Right lobe of liver (tissue), 6 donors: ENCODE data around the gene PAF1. TPM values are rescaled to one million over a fixed set of nuclear protein-coding genes. Genes with fewer than 3 reads are reported as not detected.

Experiments
- ATAC-seq, 4 donors: fragments of 200-7000 bp; cut with Tn5 transposase; one replicate each; pipeline ENCODE4 v1.9.1; 2020; ENCODE audit warnings: mild to moderate bottlenecking in 4 of 4, moderate library complexity in 4 of 4
- DNase-seq, 3 donors: peaks; one replicate each; pipeline ENCODE4 v3.0.0-alpha.2; 2020
- H3K27ac ChIP-seq, 3 donors: fragments of 200-600 bp; one replicate each; pipeline ENCODE4 v1.8.0; 2022
- H3K27me3 ChIP-seq, 2 donors: fragments of 200-600 bp; one replicate each; pipeline ENCODE4 v1.8.0; 2022
- H3K36me3 ChIP-seq, 4 donors: fragments of 200-600 bp; sonication (generic) in 1 of 4; one replicate each; pipeline versions ENCODE4 v1.5.1 to v1.8.0; 2017 to 2022; ENCODE audit warnings: control low read depth in 1 of 4
- H3K4me1 ChIP-seq, 4 donors: fragments of 200-600 bp; sonication (generic) in 1 of 4; one replicate each; pipeline versions ENCODE4 v1.5.1 to v1.8.0; 2017 to 2022; ENCODE audit warnings: control low read depth in 1 of 4
- H3K4me3 ChIP-seq, 3 donors: fragments of 200-600 bp; one replicate each; pipeline ENCODE4 v1.8.0; 2022
- H3K9me3 ChIP-seq, 4 donors: fragments of 200-600 bp; sonication (generic) in 1 of 4; one replicate each; pipeline versions ENCODE4 v1.5.1 to v1.8.0; 2017 to 2022; ENCODE audit warnings: control low read depth in 1 of 4
- CTCF ChIP-seq, 4 donors: fragments of 200-600 bp in 3 of 4; fragments of 450-650 bp in 1 of 4; IDR thresholded peaks; one replicate each; pipeline versions ENCODE4 v1.5.1 to v1.8.0; 2016 to 2022; ENCODE audit warnings: antibody characterized with exemption in 4 of 4, mild to moderate bottlenecking in 2 of 4
- POLR2A ChIP-seq: fragments of 450-650 bp; IDR thresholded peaks from one replicate; pipeline ENCODE4 v1.6.1; 2017; ENCODE audit warnings: antibody characterized with exemption, mild to moderate bottlenecking
- whole genome bisulfite sequencing: methylation state at CpG from one replicate; pipeline ENCODE4 v1.1.6; 2018; ENCODE audit warnings: low coverage, low lambda C conversion rate; ENCODE audit not compliant: insufficient coverage; ENCODE audit errors: missing lambda C conversion rate; 5-methylcytosine and 5-hydroxymethylcytosine counted together
- intact Hi-C, 2 donors: fragments of 100-400 bp; cut with DNase I; formaldehyde crosslinking; loops; one replicate each; pipeline versions ENCODE4 v1.11.2 to v1.14.1; 2022
- microRNA-seq, 2 donors: library from miRNA; unstranded; fragments of <30 nt; microRNA quantifications; one replicate each; pipeline ENCODE4, GENCODE V29; 2019 to 2020
- small RNA-seq, 2 experiments: library from RNA; depleted of rRNA; stranded (forward); fragments of <200 nt; gene quantifications; one replicate each; pipeline ENCODE3, GENCODE V24; 2016
- total RNA-seq, 6 experiments: library from RNA; depleted of rRNA in 2 of 6; stranded (reverse); fragments of >200 nt in 2 of 6; fragmentation: NEBNext Ultra II Directional in 3 of 6; extraction: Animal tissue kit (Norgen Biotek cat#: 25700) in 3 of 6; gene quantifications; one replicate each; pipeline versions ENCODE4 v1.1.0 to v1.2.4, GENCODE V29; 2016 to 2023
- donor health status: DM: no; HTN: yes; CAD: no.
- donor health status: DM: no; HTN: no; CAD: no.
- donor health status: DM: no; HTN: no; CAD: no.
- donor health status: DM: no; HTN: yes; CAD: no.
- donor health status: DM: no; HTN: yes; CAD: no.

PAF1 gene
- total RNA-seq, 6 experiments from 2014 or later: 18.6 to 34.9 (median 24.8) TPM

GRCh38 chr19:39339674-39340073, 51.2 kb downstream of the PAF1 start:
- TF ChIP-seq POLR2A (no peak), CTCF (IDR thresholded peaks at IDR 0.05) (no peak)
- Histone ChIP-seq H3K4me1 (peaks cover 0 to 8% (median 3%) of the 10 kb centered on the region in 4 donors), H3K27me3 (no peaks in the 10 kb centered on the region), H3K27ac (peak overlapping the region in 1 of 3 donors; percentile 88), H3K4me3 (no peak overlapping the region), H3K36me3 (no peaks in the 10 kb centered on the region), H3K9me3 (no peaks in the 10 kb centered on the region)
- ATAC-seq: no peak
- 91% methylated on average over 1 of the region's 1 CpG for WGBS
- DNase-seq: no peak
- intact Hi-C loops: no loop called here

GRCh38 chr19:39336483-39336882, 54.4 kb downstream of the PAF1 start:
- intact Hi-C loops: no loop called here
- Histone ChIP-seq H3K9me3 (no peaks in the 10 kb centered on the region), H3K27me3 (no peaks in the 10 kb centered on the region), H3K27ac (peak overlapping the region in 2 of 3 donors; percentile 59 to 63), H3K36me3 (no peaks in the 10 kb centered on the region), H3K4me1 (peaks cover 0 to 8% (median 3%) of the 10 kb centered on the region in 4 donors), H3K4me3 (no peak overlapping the region)
- DNase-seq: no peak
- no peak for ATAC-seq
- TF ChIP-seq POLR2A (no peak), CTCF (IDR thresholded peaks at IDR 0.05) (no peak)
- 48% methylated on average over 2 of the region's 3 CpGs for WGBS

Small RNAs within 50 kb of the gene (microRNA-seq; reads per million reads assigned to microRNA genes)
- gene MIR4530: 0 to 0.29 reads per million in 2 donors

Small RNAs within 50 kb of the gene (small RNA-seq; reads per million reads assigned to genes)
- gene AC011445.2 (0 to 0.48 reads per million in 2 experiments), gene MIR4530 (0 reads per million in 2 experiments), gene RN7SL566P (0 reads per million in 2 experiments)

Other genes with a start within 250 kb of the PAF1 start
- gene NCCRP1, start 194.1 kb downstream of the PAF1 start, total RNA-seq: not detected
- gene SYCN, start 186.8 kb downstream of the PAF1 start, total RNA-seq: not detected
- not detected for gene IFNL3, start 146.1 kb downstream of the PAF1 start, total RNA-seq
- not detected for gene IFNL4, start 142.2 kb downstream of the PAF1 start, total RNA-seq
- not detected for gene IFNL2, start 122.7 kb downstream of the PAF1 start, total RNA-seq
- gene IFNL1, start 94.7 kb downstream of the PAF1 start, total RNA-seq: not detected
- gene LRFN1, start 70.2 kb downstream of the PAF1 start, total RNA-seq: under 1 TPM; 0.32 to 0.97 (median 0.61) TPM
- gene GMFG, start 55.1 kb downstream of the PAF1 start, total RNA-seq: 10 to 100 TPM in 3 of 6 experiments, 1 to 10 TPM in 3; 2.8 to 23.8 (median 12.7) TPM
- gene SAMD4B, start 48.7 kb downstream of the PAF1 start, total RNA-seq: 10 to 100 TPM; 23.0 to 45.6 (median 31.6) TPM
- 10 to 100 TPM; 19.4 to 38.1 (median 24.1) TPM for gene MED29, start 272 bp upstream of the PAF1 start, total RNA-seq
- 100 to 1,000 TPM in 3 of 6 experiments, 10 to 100 TPM in 3; 28.3 to 156 (median 91.7) TPM for gene ZFP36, start 15.7 kb upstream of the PAF1 start, total RNA-seq
- gene PLEKHG2, start 21.6 kb upstream of the PAF1 start, total RNA-seq: 10 to 100 TPM in 1 of 6 experiments, 1 to 10 TPM in 5; 1.6 to 15.0 (median 6.3) TPM
- gene RPS16, start 44.8 kb upstream of the PAF1 start, total RNA-seq: 100 to 1,000 TPM; 448 to 643 (median 568) TPM
- gene SUPT5H, start 54.5 kb upstream of the PAF1 start, total RNA-seq: 10 to 100 TPM; 42.3 to 60.8 (median 54.7) TPM
- 10 to 100 TPM; 28.1 to 48.1 (median 31.3) TPM for gene TIMM50, start 89.7 kb upstream of the PAF1 start, total RNA-seq
- gene DLL3, start 107.8 kb upstream of the PAF1 start, total RNA-seq: not detected
- gene SELENOV, start 124.0 kb upstream of the PAF1 start, total RNA-seq: not detected
- gene EID2B, start 141.7 kb upstream of the PAF1 start, total RNA-seq: under 1 TPM; 0.18 to 0.78 (median 0.46) TPM
- gene EID2, start 149.1 kb upstream of the PAF1 start, total RNA-seq: 1 to 10 TPM; 4.3 to 7.6 (median 5.4) TPM
- not detected for gene LGALS13, start 211.4 kb upstream of the PAF1 start, total RNA-seq